ENCODE results near the gene UBAC2.

DNA sequence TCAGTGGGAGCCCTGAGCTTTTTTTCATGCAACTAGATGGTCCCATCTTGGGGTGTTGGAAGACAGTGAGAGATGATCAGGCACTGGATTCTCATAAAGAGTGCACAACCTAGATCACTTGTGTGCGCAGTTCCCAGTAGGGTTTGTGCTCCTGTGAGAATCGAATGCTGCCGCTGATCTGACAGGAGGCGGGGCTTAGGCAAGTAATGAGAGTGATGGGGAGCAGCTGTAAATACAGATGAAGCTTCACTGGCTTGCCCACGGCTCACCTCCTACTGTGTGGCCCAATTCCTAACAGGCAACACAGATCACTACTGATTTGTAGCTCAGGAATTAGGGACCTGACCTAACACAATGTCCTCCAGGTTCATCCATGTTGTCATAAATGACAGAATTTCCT, 43.6 kb upstream of the UBAC2 start:
- TF ChIP-seq, protein P1, sequence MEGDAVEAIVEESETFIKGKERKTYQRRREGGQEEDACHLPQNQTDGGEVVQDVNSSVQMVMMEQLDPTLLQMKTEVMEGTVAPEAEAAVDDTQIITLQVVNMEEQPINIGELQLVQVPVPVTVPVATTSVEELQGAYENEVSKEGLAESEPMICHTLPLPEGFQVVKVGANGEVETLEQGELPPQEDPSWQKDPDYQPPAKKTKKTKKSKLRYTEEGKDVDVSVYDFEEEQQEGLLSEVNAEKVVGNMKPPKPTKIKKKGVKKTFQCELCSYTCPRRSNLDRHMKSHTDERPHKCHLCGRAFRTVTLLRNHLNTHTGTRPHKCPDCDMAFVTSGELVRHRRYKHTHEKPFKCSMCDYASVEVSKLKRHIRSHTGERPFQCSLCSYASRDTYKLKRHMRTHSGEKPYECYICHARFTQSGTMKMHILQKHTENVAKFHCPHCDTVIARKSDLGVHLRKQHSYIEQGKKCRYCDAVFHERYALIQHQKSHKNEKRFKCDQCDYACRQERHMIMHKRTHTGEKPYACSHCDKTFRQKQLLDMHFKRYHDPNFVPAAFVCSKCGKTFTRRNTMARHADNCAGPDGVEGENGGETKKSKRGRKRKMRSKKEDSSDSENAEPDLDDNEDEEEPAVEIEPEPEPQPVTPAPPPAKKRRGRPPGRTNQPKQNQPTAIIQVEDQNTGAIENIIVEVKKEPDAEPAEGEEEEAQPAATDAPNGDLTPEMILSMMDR (conservative IDR thresholded peaks at IDR 0.05; ENCODE audit: low read depth, low read length): no peak
- no peak for TF ChIP-seq POLR2A (IDR thresholded peaks at IDR 0.05; ENCODE audit: low read depth, low read length)
- no peak for TF ChIP-seq FOS (IDR thresholded peaks at IDR 0.05; ENCODE audit: low read depth, low read length)

Data from IMR-90 (cell line).